HAP-1 (cell line): Measurements from ENCODE around the gene SNN.

Experiments
- DNase-seq, 2 experiments: peaks; one replicate each; pipeline ENCODE4 v3.0.0-alpha.2; 2016 to 2020; ENCODE audit warnings: low spot score in 2 of 2
- H3K27me3 ChIP-seq: fragments of 250-450 bp; sonication (Bioruptor Pico); 2 replicates; pipeline ENCODE4 v1.5.1; 2020; ENCODE audit warnings: low read depth, mild to moderate bottlenecking, moderate library complexity
- H3K36me3 ChIP-seq: fragments of 250-450 bp; sonication (Bioruptor Pico); replicated peaks from 2 replicates; pipeline ENCODE4 v1.5.1; 2020; ENCODE audit warnings: mild to moderate bottlenecking
- H3K4me1 ChIP-seq: fragments of 250-450 bp; sonication (Bioruptor Pico); 2 replicates; pipeline ENCODE4 v1.5.1; 2020; ENCODE audit warnings: mild to moderate bottlenecking
- H3K4me3 ChIP-seq: fragments of 250-450 bp; sonication (Bioruptor Pico); 2 replicates; pipeline ENCODE4 v1.5.1; 2020; ENCODE audit warnings: mild to moderate bottlenecking, moderate library complexity
- H3K9me3 ChIP-seq: fragments of 250-450 bp; sonication (Bioruptor Pico); 2 replicates; pipeline ENCODE4 v1.5.1; 2020; ENCODE audit warnings: mild to moderate bottlenecking, moderate library complexity
- in situ Hi-C: fragments of 300-500 bp; cut with MboI; formaldehyde crosslinking; loops from 3 replicates; pipeline ENCODE4 v1.14.3; 2020; ENCODE audit warnings: low sequenced_read_pairs, inconsistent platforms, mixed read lengths

SNN gene

DNA sequence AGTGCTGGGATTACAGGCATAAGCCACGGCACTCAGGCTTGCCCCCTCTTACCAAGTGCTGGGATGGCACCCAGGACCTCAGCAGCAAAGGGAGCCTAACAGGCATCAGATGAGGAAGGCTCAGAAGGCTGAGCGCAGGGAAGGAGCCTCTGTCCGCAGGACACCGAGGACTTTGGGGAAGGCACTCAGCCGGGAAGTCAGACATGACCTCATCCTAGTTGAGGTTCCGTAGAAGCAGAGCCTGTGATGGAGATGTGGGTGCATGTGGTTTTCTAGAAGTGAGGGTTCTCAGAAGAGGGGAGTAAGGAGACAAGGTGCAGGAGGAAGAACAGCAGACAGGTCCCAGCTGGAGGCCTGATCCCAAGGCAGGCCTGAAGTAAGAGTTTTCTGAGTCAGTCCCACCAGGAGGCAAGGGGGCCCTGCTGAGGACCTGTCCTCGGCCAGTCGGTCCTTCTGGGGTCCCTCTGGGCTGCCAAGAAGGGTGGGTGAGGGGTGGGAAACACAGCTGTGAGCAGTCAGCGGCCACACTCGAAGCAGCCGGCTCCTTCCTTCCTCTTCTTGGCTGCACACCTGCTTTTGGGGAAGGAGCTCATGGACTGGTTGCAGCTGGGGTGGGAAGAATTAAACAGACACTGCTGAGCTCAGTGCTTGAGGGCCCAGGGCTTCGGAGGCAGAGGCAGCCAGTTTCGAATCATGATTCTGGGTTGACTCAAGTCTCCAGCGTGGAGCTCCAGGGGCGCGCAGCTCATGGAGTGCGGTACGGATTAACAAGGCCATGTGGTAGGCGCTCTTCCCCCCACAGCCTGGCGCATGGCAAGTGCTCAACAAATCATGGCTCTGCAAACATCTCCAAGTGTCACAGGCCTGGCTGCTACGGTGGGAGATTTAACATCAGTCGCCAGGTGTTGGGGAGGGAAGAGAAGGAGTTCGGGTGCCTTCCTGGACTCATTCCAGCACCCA, 38.9 kb upstream of the SNN start:
- DNase-seq: no peak
- in situ Hi-C loops: loop anchor here (25.0 kb wide), 1 partner anchor 667 kb away; no protein-coding TSS in a partner anchor
- no peaks in the 10 kb centered on the region for H3K36me3 ChIP-seq
- no peak overlapping the region for H3K4me3 ChIP-seq
- no peaks in the 10 kb centered on the region for H3K4me1 ChIP-seq
- no peaks in the 10 kb centered on the region for H3K27me3 ChIP-seq
- no peaks in the 10 kb centered on the region for H3K9me3 ChIP-seq

DNA sequence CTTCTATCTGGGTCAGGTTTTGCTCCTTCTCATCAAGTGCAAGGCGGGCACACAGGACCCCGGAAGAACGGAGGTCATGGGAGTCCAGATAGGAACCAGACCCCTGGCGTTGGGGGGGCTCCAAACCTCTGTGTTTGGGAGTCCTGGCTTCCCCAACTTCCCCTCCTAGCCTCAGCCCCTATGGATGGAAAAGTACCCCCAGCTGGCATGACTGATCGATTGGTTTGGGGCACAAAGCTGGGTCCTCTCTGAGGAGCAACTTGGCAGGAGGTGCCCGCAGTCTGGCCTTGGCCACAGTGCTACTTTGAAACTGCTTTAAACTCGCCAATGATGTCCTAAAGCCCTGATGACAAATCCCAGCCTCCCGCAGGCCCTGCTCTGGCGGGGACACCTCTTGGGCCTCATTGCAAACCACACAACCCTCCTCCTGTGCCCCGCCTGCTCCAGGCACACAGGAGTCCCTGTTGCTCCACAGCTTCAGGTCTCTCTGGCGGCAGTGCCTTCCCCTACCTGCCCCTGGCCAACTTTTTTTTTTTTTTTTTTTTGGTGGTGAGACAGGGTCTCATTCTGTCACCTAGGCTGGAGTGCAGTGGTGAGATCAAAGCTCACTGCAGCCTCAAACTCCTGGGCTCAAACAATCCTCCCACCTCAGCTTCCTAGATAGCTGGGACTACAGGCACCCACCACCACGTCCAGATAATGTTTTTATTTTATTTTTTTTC, 38.0 kb upstream of the SNN start:
- H3K4me3 ChIP-seq: no peak overlapping the region
- DNase-seq: no peak
- no peaks in the 10 kb centered on the region for H3K27me3 ChIP-seq
- no peaks in the 10 kb centered on the region for H3K9me3 ChIP-seq
- in situ Hi-C loops: loop anchor here (25.0 kb wide), 1 partner anchor 668 kb away; no protein-coding TSS in a partner anchor
- H3K4me1 ChIP-seq: no peaks in the 10 kb centered on the region
- no peaks in the 10 kb centered on the region for H3K36me3 ChIP-seq

DNA sequence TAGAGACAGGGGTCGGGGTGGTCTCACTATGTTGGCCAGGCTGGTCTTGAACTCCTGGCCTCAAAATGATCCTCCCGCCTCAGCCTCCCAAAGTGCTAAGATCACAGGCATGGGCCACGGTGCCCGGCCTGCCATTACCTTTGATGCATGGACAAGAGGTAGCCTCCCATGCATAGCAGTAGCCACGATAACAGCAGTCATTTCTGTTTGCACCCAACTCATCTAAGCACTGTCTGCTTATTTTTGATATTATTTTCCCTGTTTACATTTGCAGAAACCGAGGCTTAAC, 37.5 kb upstream of the SNN start:
- no peaks in the 10 kb centered on the region for H3K27me3 ChIP-seq
- in situ Hi-C loops: loop anchor here (25.0 kb wide), 1 partner anchor 668 kb away; no protein-coding TSS in a partner anchor
- no peaks in the 10 kb centered on the region for H3K36me3 ChIP-seq
- DNase-seq: no peak
- no peak overlapping the region for H3K4me3 ChIP-seq
- no peaks in the 10 kb centered on the region for H3K4me1 ChIP-seq
- H3K9me3 ChIP-seq: no peaks in the 10 kb centered on the region

DNA sequence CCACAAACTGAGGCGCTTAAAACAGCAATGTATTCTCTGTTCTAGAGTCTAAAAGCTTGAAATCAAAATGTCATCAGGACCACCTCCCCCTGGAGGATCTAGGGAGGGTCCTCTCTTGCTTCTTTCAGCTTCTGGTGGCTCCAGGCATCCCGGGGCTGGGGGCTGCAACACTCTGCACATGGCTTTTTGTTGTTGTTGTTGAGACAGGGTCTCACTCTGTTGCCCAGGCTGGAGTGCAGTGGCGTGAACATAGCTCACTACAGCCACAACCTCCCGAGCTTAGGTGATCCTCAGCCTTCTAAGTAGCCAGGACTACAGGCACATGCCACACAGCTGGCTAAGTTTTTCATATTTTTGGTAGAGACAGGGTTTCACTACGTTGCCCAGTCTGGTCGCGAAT, 37.0 kb upstream of the SNN start:
- DNase-seq: no peak
- Histone ChIP-seq H3K27me3 (no peaks in the 10 kb centered on the region), H3K9me3 (no peaks in the 10 kb centered on the region), H3K36me3 (no peaks in the 10 kb centered on the region), H3K4me1 (no peaks in the 10 kb centered on the region), H3K4me3 (no peak overlapping the region)
- in situ Hi-C loops: loop anchor here (25.0 kb wide), 1 partner anchor 669 kb away; no protein-coding TSS in a partner anchor

DNA sequence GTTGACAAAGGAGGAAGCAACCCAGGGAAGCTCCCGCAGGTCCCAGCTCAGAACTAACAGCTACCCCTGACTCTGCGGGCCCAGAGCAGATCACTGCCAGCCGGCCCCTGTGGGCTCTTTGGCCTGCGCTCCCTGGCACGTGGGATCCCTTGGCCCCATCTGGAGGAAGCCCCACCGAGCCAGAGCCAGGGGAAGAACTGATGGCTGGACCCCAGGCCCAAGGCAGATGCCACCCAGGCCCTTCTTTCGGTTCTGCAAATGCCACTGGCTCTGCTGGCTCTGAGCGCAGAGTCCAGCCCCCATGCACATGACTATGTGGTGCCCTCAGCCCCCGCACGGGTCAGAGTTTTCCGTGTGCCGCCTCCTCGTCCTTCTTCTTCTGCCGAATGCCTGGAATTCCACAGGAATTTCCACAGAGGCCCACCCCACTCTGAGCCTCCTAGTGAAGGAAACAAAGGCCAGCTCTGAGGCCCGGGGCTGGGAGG, 35.8 kb upstream of the SNN start:
- H3K4me1 ChIP-seq: no peaks in the 10 kb centered on the region
- DNase-seq: no peak
- in situ Hi-C loops: loop anchor here (25.0 kb wide), 1 partner anchor 670 kb away; no protein-coding TSS in a partner anchor
- H3K36me3 ChIP-seq: no peaks in the 10 kb centered on the region
- no peak overlapping the region for H3K4me3 ChIP-seq
- no peaks in the 10 kb centered on the region for H3K27me3 ChIP-seq
- H3K9me3 ChIP-seq: no peaks in the 10 kb centered on the region

DNA sequence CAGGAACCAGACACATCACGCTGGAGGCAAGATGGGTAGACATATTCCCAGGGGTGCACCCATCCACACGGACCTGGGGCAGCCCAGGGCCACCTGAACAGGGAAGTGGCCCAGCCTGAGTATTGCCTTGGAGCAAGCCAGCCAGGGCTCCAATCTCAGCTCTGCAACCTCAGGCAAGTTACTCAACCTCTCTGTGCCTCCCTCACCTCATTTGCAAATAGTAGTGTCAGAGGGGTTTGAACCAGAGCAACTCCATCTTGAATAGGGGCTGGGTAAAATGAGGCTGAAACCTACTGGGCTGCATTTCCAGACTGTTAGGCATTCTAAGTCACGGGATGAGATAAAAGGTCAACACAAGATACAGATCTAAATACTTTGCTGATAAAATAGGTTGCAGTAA, 35.1 kb upstream of the SNN start:
- Histone ChIP-seq H3K4me3 (no peak overlapping the region), H3K9me3 (no peaks in the 10 kb centered on the region), H3K4me1 (no peaks in the 10 kb centered on the region), H3K27me3 (no peaks in the 10 kb centered on the region), H3K36me3 (no peaks in the 10 kb centered on the region)
- in situ Hi-C loops: loop anchor here (25.0 kb wide), 1 partner anchor 671 kb away; no protein-coding TSS in a partner anchor
- no peak for DNase-seq

DNA sequence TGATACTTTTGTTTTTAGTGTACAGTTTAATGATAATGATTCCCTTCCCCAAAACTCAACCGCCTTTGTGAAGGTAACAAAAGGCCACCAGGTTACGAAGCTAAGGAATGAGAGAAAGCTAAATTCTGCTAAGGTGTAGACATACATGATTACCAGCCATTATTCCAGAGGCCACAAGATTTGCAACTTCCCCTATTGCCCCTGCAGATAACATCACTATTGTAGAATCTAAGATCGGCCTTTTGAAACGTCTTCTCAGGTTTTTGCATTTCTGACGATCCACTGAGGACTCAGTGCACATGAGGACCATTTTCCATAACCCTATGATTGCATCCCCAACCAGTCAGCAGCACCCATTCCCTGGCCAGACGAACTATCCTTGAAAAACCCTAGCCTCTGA, 33.9 kb upstream of the SNN start:
- H3K36me3 ChIP-seq: no peaks in the 10 kb centered on the region
- no peak for DNase-seq
- no peaks in the 10 kb centered on the region for H3K27me3 ChIP-seq
- H3K4me3 ChIP-seq: no peak overlapping the region
- H3K9me3 ChIP-seq: no peaks in the 10 kb centered on the region
- in situ Hi-C loops: loop anchor here (25.0 kb wide), 1 partner anchor 672 kb away; no protein-coding TSS in a partner anchor
- no peaks in the 10 kb centered on the region for H3K4me1 ChIP-seq

DNA sequence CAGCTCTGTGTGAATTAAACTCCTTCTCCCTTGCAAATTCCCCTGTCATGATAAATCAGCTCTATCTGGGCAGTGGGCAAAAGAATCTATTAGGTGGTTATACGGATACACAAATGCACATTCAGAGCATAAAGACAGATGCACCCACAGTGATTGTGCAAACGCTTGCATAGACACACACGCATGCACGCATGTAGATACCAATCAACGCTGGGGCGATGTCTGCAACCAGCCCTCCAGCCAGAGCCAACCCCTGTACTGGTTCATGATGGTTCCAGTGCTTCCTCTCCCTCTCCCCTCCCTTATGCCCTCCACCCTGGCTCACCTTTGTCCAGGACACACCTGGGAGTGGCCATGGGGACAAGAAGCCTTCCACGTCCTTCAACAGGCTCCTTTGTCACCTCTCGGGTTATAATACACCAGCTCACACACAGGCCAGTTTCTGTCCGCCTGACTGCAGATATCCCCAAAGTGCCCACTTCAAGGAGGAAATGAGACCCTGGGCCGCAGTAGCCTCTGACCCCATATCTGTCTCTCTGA, 33.1 kb upstream of the SNN start:
- Histone ChIP-seq H3K4me3 (no peak overlapping the region), H3K27me3 (no peaks in the 10 kb centered on the region), H3K36me3 (no peaks in the 10 kb centered on the region), H3K4me1 (no peaks in the 10 kb centered on the region), H3K9me3 (no peaks in the 10 kb centered on the region)
- no peak for DNase-seq
- in situ Hi-C loops: loop anchor here (25.0 kb wide), 1 partner anchor 673 kb away; no protein-coding TSS in a partner anchor

DNA sequence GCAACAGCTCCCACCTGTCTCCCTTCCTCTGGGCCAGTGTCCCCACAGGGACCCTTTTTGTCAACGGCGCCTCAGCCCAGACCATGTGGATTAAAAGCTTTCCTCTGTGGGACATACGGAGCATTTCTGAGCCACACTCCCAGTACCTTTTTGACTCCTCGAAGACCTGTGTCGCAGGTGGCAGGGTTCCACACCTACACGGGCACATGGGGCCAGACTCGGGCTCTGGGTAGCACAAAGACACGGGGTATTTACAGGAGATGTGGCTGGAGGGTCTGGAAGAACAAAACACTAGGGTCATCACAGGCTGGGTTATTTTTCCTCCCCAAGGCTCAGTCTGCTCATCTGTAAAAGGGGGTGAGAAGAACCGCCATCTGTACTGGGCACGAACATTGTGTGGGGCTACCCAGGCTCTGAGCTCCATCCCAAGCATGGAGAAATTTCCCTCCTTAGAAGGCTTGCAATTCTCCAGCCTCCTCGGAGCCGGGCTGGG, 32.5 kb upstream of the SNN start:
- in situ Hi-C loops: loop anchor here (25.0 kb wide), 1 partner anchor 673 kb away; no protein-coding TSS in a partner anchor
- no peak overlapping the region for H3K4me3 ChIP-seq
- no peaks in the 10 kb centered on the region for H3K4me1 ChIP-seq

DNA sequence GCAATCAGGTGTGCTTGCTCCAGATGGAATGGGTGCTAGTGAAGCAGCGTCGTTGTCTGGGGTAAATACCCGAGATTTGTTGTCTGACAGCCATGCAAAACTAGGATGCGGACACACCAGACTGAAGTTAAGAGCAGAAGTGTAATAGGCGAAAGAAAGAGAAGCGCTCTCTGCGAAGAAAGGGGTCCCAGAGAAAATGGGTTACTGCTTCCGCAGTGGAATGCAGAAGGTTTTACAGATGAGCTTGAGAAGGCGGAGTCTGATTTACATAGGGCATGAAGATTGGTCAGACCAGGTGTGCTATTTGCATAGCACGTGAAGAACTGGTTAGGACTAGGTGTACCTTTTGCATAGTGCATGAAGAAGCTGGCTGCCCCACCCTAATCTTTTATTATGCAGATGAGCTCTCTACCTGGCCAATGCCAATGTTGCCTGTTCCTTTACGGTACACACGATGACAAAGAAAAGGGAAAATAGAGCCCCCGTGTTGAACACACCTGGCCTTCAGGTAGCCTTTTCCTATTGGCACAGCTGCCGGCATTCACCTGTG, 32.0 kb upstream of the SNN start:
- DNase-seq: no peak
- Histone ChIP-seq H3K9me3 (no peaks in the 10 kb centered on the region), H3K4me1 (no peaks in the 10 kb centered on the region), H3K27me3 (no peaks in the 10 kb centered on the region), H3K36me3 (no peaks in the 10 kb centered on the region), H3K4me3 (no peak overlapping the region)
- in situ Hi-C loops: loop anchor here (25.0 kb wide), 1 partner anchor 674 kb away; no protein-coding TSS in a partner anchor

More for the DNA sequence above, 32.5 kb upstream of the SNN start:
- Histone ChIP-seq H3K36me3 (no peaks in the 10 kb centered on the region), H3K27me3 (no peaks in the 10 kb centered on the region), H3K9me3 (no peaks in the 10 kb centered on the region)
- DNase-seq: no peak

DNA sequence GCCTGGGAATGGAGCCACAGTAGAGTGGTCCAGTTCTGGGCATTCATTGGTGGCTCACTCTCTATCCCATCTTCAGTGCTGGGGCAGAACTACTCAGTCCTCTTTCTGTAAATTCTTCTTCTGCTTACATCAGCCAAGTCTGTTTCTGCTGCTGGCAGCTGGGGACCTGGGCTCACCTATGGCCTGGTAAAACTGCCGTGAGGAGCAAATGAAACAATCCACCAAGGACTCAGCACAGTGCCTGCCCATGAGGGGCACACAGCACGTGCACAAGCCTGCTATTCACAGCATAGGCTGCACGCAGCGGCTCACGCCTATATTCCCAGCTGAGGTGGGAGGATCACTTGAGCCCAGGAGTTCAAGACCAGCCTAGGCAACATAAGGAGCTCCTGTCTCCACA, 30.9 kb upstream of the SNN start:
- Histone ChIP-seq H3K4me3 (no peak overlapping the region), H3K4me1 (no peaks in the 10 kb centered on the region), H3K27me3 (no peaks in the 10 kb centered on the region), H3K36me3 (no peaks in the 10 kb centered on the region), H3K9me3 (no peaks in the 10 kb centered on the region)
- no peak for DNase-seq
- in situ Hi-C loops: loop anchor here (25.0 kb wide), 1 partner anchor 675 kb away; no protein-coding TSS in a partner anchor

DNA sequence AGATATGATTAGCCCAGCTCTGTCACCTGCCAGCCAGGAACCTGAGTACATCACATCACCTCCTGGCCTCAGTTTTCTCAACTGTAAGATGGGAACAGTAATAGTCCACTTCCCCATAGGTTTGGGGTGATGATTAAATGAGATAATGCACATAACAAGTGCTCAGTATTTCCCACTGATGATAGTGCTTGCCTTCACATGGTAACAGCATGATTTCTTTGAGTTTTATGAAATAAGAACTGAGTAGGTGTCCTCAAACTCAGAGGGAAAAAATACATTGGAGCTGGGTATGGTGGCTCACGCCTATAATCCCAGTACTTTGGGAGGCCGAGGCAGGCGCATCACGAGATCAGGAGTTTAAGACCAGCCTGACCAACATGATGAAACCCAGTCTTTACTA, 30.1 kb upstream of the SNN start:
- no peaks in the 10 kb centered on the region for H3K36me3 ChIP-seq
- in situ Hi-C loops: loop anchor here (25.0 kb wide), 1 partner anchor 676 kb away; no protein-coding TSS in a partner anchor
- no peaks in the 10 kb centered on the region for H3K27me3 ChIP-seq
- no peaks in the 10 kb centered on the region for H3K4me1 ChIP-seq
- no peaks in the 10 kb centered on the region for H3K9me3 ChIP-seq
- H3K4me3 ChIP-seq: no peak overlapping the region
- no peak for DNase-seq

DNA sequence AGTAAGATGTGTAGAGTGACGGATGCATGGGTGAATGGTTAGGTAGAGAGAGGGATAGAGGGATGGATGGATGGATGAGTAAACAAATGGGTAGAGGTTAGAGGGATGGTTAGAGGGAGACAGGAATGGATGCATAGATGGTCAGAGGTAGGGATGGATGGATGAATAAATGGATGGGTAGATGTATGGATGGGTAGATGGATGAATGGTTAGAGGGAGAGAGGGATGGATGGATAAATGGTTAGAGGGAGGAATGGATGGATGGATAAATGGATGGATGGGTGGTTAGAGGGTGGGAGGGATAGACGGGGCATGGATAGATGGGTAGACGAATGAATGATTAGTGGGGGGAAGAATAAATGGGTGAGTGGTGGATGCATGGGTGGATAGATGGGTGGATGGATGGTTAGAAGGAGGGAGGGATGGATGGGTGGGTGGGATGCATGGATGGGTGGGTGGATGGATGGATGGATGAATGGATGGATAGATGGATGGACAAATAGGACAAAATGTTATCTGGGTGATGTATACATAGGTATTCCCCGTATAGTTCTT, 29.2 kb upstream of the SNN start:
- H3K27me3 ChIP-seq: no peaks in the 10 kb centered on the region
- no peaks in the 10 kb centered on the region for H3K36me3 ChIP-seq
- DNase-seq: no peak
- H3K4me1 ChIP-seq: no peaks in the 10 kb centered on the region
- H3K9me3 ChIP-seq: no peaks in the 10 kb centered on the region
- H3K4me3 ChIP-seq: no peak overlapping the region
- in situ Hi-C loops: loop anchor here (25.0 kb wide), 1 partner anchor 677 kb away; no protein-coding TSS in a partner anchor
